Stimulated activated CD4-positive, alpha-beta T cell treated with anti-CD3 and anti-CD28 coated beads, Interleukin-15, amount 100 ng/mL, for 48 hours (primary cell): ENCODE results near the gene TMEM238.
"Not testable (repeated sequence)": the region's sequence is repeated elsewhere in the genome, so short reads cannot be mapped to it uniquely, and the experiment has no call there.

Experiments
- DNase-seq, 2 donors: peaks; one replicate each; pipeline ENCODE4 v3.0.0-alpha.2; 2020; ENCODE audit warnings: low read depth in 2 of 2

The TMEM238 gene, protein sequence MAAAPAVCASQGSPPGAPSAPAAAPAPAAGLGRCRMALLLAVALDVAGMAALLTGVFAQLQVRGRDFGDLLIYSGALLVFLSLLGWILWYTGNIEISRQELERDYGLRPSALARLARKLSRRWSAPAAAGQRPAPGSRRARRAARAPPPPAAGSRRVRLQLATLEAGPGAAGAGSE

DNA sequence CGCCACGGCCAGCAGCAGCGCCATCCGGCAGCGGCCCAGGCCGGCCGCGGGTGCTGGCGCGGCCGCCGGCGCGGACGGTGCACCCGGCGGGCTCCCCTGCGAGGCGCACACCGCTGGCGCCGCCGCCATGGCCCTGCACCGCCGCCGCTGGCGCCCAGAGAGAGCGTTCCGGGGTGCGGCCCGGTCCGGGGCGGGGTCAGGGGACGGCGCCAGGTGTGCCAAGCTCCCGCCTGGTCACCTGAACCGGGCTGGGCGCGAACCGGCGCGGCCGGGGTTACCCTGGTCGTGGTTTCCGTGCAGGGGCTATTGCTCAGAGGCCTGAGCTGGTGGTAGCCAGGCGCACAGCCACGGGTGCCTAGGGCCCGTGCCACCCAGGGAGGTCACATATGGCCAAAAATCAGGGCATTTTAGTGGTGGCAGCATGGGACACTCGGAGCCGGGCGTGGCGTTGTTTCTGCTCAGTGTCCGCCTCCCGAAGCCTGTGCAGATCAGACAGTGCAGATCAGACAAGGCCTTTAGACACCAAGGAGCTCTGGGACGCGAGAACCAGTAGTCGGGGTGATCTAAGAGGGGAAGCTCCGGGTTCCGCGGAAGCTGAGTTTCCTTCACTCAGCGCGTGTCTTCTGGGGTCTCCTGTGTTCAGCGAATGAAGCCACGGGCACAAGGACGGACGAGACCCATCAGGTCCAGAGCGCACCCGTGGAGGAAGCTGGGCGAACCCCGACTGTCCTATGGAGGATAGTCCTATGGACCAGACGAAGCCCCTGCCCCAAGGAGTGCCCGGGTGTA is at the start of gene TMEM238:
Gene TMEM238 (minus strand): TSS at position 162 of the 789 bp plus-strand sequence. CDS start 33 bp downstream, at position 129.
- no peak for DNase-seq

DNA sequence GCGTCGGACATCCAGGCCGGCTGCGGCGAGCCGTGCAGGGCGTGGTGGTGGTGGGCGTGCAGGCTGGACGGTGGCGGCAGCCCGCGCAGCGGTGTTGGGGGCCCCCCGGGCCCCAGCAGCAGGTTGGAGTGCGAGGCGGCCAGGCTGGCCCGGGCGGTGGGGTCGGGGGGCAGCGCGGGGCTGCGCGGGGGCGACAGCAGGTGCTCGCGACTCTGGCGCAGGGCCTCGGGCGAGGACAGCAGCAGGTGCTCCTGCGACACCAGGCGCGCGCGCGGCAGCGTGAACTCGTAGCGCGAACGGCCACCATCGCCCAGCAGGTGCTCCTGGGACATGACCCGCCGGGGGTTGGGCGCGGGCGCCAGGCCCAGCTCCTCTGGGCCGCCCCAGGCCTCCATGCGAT is 49.2 kb upstream of the TMEM238 start:
- no peak for DNase-seq

DNA sequence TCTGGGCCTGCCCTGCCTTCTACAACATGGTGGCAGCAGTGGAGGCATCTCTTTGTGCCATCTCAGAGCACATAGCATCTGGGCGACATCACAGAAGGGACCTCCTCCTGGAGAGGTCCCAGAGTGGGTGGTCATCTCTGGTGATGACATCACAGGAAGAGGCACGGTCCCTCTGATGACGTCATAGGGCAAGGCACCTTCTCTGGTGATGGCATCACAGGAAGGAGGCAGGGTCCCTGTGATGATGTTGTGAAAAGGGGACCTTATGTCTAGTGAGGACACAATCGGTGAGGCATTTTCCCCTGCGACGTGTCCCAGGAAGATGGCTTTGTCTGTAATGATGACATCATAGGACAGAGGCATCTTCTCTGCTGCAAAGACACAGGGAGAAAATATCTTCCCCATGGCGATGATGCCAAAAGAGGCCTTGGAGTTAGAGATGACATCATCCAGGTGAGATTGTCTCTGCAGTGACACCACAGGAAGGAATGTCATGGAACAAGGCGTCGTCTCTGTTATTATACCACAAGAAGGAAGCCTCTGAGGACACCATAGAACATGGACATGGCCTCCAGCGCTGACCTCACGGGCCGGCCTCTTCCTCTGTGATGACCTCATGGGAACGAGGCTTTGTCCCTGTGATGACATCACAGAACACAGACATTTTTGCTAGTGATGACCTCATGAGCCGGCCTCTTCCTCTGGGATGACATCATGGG is 48.3 kb upstream of the TMEM238 start:
- DNase-seq = no peak

DNA sequence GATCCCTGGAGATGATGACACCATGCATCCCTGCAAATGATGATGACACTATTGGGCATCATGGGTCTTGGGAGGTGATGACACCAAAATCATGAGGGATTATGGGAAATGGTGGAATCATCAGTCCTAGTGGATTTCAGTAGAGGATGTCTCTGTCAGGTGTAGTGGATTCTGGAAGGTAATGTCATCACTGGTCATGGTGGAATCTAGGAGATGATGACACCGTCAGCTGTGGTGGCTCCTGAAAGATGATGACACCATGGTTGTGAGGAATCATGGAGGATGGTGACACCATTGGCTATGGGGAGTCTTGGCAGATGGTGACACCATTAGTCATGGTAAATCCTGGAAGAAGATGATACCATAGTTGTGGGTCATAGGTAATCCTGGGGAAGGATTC is 47.1 kb upstream of the TMEM238 start:
- DNase-seq = no peak

DNA sequence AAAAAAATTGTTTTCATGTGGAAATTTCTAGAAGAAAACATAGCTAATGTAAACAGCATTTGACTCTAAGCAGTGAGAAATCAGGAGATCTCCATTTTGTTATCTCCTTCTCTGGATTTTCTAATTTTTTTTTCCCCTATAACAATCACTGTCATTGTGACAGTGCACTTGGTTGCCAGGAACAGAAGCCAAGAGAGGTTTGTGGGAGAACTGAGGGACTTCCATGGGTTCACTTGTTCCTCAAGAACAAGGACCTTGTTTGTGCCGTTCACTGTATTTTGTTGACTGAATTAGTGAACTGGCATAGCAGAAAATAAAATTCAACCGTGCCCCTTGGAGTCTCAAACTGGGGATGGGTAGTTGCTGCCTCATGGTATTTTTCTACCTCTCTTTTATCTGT is 42.0 kb upstream of the TMEM238 start:
- no peak for DNase-seq

DNA sequence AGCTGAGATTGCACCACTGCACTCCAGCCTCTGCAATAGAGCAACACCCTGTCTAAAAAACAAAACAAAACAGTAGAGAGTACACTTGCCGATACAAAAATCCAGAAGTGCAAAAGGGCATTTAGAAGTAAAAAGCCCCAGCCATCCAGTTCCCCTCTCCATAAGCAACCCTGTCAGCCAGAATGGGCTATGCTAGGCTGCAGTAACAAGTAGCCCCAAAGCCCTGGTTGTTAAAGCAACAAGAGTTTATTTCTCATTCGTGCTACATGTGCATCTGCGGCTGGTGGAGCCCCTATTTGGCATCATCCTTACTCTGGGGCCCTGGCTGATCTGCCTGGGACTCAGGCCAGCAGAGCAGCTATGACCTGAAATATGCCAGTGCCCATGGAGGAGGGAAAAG is 40.4 kb upstream of the TMEM238 start:
- DNase-seq = no peak

DNA sequence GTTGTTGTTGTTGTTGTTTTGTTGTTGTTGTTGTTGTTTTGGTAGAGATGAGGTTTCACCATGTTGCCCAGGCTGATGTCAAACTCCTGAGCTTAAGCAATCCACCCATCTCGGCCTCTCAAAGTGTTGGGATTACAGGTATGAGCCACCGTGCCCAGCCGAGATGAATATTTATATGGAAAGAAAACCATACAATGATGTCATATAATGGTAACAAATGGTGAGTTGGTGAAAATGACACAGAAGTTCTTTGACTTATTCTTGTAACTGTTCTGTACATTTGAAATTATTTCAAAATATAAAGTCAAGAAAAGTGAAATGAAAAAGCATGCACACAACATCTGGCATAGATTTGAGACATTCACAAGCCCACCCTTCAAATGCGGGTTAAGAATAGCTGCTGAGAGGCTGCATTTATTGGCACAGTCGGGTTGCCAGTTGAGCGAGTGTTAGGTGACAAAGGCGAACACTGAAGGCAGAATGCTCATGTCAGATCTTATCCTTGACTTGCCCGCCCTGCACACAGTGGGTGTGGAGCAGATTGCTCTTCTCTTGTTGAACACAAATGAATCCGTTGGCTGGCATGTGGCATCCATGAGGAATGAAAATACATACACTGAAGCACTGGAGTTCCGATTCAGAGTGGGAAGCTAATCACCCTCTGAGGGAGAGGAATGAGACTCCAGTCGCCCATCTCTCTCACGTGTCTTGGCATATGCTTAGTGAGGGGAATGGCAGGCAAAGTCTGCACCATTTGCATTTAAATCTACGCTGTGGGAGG is 39.3 kb upstream of the TMEM238 start:
- DNase-seq = no peak

DNA sequence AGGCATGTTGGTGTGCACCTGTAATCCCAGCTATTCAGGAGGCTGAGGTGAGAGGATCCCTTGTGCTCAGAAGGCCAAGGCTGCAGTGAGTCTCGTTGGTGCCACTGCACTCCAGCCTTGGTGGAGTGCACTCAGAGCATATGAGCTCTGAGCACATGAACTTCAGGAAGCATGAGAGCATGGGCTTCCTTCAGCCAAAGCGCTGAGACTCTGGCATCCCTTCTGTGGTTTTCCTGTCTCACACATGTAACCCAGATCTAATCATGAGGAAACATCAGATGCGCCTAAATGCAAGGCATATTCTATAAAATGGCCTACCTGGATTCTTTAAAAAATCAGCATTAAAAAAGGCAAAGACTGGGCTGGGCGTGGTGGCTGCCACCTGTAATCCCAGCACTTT is 37.2 kb upstream of the TMEM238 start:
- not testable (repeated sequence) for DNase-seq

DNA sequence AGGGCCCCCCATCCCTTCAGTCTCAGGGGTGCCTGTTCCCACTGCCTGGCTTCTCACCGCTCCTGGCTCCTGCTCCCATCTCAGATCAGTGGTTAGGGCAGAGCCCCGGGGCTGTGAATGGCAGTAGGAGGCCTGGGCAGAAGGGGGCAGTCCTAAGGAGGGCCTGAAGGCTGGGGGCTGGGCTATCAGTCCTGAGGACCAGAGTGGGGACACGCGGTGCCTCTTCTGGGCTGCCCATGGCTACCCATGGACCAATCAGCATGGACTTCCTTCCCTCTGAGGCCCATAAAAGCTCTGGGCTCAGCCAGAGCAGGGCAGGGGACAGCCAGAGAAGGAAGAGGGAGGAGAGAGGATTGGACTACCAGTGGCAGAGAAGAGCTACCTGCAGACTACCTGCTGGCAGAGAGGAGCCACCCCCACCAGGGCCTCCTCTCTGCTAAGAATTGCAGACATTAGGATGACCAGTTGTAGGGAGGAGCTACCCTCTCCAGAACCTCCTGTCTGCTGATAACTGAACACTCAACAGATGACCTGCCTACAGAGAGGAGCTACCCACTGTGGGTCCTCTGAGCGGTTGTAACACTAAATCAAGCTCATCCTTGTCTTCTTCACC is 35.6 kb upstream of the TMEM238 start:
- DNase-seq = no peak

DNA sequence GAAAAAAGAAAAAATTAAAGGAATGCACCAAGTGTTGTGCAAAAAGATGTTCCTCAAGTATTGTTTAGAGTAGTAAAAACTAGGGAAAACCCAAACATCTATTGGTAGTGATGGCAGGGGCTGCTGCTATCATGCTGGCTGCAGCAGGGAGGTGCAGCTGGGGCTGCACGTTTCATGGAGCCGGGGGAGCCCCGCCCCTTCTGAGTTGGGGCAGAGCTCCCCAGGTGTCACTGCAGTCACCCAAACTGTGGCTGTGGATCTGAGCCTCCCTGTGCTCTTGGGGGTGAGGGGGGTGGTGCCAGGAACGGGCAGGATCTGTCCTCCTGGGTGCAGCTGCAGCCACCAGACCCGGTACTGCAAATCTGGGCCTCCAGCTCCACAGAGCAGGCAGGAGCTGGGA is 35.0 kb upstream of the TMEM238 start:
- no peak for DNase-seq

DNA sequence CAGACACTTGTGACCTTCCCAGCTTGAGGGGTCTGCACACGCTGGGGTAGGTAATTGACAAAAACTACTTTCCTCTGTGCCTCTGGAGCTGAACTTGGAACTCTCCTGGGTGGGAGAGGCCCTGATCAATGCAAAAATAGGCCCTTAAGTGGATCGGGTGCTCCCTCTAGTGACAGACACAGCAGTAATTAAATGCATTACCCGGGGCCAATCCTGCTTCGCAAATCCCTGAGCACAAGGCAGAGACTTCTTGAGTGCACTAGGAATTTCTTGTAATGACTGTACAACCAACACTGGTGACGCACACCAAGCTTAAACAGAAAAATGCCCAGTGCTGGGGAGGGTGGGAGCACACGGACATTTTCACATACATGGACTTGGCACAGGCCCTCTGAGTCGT is 34.1 kb upstream of the TMEM238 start:
- DNase-seq = no peak

DNA sequence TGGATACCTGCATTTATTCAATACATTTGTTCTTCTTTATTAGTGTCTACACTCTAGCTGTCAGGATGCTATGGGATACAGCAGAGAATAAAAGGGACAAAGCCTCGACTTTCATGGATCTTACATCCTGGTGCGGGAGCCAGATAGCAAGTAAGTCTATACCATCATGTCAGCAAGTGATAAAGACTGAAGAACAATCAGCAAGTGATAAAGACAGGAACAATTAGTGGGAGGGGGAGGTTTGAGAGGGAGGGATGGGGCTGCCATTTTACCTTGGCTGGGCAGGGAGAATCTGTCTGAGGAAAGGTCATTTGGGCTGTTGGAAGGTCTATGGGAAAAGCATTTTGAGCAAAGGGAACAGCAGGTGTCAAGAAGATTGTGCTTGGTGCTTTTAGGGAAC is 26.1 kb upstream of the TMEM238 start:
- DNase-seq = no peak

DNA sequence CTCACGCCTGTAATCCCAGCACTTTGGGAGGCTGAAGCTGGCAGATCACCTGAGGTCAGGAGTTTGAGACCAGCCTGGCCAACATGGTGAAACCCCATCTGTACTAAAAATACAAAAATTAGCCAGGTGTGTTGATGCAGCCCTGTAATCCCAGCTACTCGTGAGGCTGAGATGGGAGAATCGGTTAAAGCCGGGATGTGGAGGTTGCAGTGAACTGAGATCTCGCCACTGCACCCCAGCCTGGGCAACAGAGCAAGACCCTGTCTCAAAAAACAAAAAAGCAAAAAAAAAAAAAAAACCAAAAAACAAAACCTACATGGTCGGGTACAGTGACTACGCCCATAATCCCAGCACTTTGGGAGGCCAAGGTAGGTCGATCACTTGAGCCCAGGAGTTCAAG is 25.1 kb upstream of the TMEM238 start:
- DNase-seq = not testable (repeated sequence)

DNA sequence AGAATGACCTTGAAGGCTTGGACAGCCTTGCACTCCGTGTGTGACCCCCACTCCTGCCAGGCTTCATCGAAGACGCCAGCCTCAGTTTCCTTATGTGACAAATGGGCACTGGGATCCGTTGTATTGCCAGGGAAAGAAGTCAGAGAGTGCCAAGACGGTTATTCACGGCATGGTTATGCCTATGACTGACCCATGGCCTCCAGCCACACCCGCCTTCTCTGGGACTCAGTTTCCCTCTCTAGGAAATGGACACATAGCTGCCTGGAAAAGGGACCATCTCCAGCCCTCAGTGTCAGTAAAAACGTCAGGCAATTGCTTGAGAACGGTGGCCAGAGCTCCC is 24.4 kb upstream of the TMEM238 start:
- no peak for DNase-seq

DNA sequence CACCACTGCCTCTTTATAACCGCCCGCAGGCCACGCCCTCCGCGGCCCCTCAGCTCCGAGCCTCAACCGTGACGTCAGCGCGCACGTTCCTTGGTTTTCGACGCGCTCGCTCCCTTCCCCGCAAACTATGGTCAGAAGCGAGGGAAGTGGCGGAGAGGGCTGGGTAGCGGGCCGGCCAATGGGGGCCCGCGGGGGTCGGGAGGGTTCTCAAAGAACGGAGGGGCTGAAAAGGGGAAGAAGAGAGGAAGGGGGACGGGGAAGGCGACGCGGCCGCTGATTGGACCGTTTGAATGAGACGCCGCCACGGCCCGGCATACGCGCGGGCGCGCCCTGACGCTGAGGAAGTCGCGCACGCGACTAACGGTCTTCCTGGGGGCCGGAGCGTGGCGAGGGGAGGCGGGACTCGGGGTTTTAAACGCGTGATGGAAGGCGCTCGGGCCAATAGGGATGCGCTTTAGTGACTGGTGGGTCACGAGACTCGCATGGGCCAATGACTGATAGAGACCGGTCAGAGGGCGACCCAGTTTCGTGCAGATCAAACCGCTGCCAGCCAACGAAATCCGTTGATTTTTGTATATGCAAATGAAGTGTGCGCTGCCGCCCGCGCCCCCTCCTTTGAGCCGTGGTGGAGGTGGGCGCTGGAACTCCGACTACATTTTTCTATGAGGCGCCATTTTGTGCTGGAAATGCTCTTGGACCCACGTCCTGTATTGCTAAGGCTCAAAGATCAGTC is 23.9 kb upstream of the TMEM238 start:
- peak; percentile 94 to 95 for DNase-seq

DNA sequence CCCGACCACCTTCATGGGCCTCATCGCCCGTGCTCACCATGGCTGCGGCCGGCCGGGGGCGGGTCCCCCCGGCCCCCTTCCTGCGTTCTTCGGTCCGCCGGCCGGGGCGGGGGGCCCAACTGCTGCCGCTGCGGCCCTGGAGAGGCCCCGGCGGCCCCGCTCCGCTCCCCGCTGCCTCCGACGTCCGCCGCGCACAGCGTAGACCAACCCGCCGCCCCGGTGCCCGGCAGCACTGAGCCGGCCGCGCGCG is 23.4 kb upstream of the TMEM238 start, which contains the start of gene UBE2S:
Gene UBE2S (minus strand): TSS at position 239 of the 250 bp plus-strand sequence. CDS start 199 bp downstream, at position 40.
- not testable (repeated sequence) for DNase-seq

DNA sequence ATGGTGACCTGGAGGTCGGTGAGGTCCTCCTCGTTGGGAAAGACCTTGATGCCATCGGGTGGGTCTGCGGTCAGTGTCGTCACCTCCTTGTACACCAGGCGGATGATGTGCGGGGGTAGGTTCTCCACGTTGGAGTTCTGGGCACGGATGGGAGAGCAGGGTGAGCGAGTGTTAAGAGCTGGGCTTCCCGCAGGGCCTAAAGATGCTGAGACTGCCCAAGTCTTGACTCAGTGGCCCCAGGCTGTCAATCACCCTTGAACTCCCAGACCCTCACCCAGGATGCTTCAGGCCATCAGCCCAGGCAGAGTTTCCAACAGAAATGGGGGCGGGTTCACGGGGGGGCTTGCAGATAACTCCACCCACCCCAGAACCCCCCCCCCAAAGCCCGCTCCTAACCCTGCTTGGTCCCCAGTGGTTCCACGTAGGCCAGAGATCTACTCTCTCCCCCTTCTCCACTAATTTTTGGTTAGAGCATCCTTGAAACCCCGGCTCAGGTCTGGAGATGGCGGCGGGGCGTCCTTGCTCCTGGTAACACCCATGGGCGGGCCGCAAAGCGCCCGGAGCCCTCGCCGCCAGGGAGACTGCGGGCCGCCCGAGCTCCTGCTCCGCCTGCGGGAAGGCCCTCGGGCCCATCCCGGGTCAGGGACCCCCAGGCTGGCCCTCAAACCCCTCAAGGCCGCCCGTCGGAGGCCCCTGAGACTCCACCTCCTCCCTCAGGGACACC is 22.9 kb upstream of the TMEM238 start:
- no peak for DNase-seq

DNA sequence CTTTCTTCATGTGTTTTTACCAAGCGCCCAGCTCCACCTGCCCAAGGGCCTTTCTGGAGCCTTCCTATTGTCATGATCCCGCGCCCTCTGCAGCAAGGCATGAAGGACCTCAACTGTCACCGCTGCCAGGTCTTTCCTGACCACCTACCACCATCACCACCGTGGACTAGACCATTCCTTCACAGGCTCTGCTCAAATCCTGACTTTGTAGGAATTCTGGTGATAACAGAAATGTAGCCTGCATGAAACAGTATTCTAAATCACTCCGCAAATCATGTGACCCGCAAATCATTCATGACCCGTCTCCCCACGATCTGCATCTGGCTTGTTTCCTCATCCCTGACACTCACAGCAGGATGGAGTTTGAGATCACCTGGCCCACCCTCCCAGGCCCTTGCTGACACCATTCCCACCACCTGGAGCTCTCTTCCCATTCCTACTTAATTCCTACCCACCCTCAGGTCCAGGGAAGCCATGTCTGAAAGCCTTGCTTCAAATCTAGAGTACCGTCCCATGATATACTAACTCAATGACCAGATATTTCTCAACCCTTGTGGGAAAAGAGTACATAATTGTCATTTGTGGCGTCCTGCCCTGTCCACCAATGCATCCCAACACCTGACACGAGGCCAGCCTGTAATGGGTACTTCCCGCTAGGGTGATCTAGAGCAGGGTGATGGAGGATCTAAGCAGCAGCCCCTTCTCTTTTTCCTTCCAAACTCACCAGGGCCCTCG is 22.2 kb upstream of the TMEM238 start:
- no peak for DNase-seq

DNA sequence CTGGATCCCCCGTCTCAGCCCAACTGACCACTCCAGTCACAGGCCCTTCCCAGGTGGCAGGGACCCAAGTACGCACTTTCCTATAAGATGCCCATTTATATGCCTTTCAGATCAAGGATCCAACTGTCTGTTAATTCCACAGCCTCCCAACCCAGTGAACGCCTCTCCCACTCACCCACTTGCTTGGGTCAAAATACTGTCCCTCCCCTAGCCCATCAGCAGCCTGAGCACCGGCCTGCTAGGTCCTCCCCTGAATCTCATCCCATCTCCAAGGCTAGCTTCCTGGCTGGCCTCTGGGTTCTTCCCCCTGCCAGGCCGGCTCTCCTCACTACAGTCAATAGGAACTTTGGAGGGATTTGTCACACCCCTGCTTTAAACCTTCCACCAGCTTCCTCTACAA is 21.5 kb upstream of the TMEM238 start:
- DNase-seq = no peak

DNA sequence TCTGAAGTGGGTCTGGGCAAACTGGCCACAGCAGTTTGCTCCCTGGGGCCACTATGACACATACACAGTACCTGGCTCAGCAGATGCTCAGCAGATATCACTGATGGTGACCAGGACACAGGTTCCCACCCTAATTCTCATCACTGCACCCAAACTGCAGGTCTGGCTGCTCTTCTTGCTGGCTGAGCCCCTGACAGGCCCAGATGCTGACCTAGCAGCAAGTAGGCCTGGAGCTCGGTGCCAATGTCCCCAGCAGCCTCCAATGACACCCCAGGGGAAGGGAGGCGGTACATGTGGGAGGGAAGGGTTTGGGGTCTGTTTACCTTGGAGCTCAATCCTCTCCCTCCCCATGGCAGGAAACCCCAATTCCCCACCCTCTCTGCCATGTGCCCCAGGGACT is 18.4 kb upstream of the TMEM238 start:
- no peak for DNase-seq
